Camera-type eye (tissue), 1 donor: ENCODE results near the gene PGM2. TPM values are rescaled to one million over a fixed set of nuclear protein-coding genes. Genes with fewer than 3 reads are reported as not detected.

Experiments used
- total RNA-seq: library from RNA; depleted of rRNA; stranded (reverse); fragments of >200 nt; gene quantifications from one replicate; pipeline ENCODE4 v1.2.3, GENCODE V29; 2014

Gene PGM2
- 26.7 TPM for total RNA-seq

DNA sequence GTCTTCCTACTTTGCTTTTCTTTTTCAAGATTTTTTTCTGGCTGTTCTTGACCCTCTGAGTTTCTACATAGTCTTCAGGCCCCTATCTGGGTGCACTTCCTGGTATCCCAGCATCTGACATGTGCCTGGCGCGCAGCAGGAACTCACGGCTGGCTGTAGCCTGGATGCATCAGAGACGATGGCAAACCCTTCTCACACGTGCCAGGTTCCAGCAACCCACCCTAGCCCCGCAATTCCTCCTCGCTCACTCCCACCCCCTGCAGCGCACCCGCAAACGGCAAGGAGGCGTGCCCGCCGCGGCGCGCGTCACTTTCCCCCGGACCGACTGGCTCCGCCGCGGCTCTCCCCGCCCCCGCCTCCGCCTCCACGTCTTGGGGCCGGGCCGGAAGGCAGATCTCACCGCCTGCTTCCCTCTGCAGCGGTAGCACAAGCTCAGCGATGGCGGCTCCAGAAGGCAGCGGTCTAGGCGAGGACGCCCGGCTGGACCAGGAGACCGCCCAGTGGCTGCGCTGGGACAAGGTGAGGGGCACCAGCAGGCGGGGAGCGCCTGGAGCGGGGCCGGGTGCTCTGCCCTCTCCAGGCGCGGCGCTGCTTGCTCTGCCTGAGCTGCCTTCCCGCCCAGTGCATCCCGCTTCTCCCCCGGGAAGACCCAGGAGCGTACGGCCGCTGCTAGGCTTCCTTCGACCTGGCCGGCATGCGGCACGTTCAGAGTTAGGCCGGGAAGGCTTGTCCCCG, at the start of gene PGM2:
Gene PGM2 (plus strand): TSS at position 392 of the 735 bp plus-strand sequence. CDS start 47 bp downstream, at position 439.

DNA sequence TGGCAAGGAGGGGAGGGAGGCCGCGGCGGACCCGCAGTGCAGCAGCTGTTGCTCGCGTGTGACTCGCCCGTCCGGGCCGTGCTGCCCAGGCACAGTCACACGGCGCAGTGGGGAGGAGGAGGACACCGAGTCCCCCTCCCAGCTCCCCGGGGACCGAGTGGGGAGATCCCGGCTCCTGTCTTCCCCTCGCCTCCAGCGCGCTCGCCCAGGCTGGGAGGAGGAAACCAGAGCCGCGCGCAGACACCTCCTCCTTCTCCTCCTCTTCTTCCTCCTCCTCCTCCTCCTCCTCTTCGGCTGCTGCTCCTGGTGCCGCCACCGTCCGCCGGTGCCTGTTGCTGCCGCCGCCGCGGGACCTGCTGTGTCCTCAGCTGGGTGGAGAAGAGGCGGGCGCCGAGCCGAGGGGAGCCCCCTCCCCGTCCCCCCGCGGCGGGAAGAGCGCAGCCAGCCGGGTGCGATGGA, 64.3 kb downstream of the PGM2 start, which contains the start of gene TBC1D1:
Gene TBC1D1 (plus strand): TSS at position 284 of the 459 bp plus-strand sequence. CDS start 11,012 bp downstream, outside the sequence.

Other genes starting within 250 kb of the PGM2 start
- 38.9 TPM for gene RELL1, start 140.3 kb upstream of the PGM2 start, total RNA-seq
- 63.7 TPM for gene TBC1D1, start 64.4 kb downstream of the PGM2 start, total RNA-seq
- 1.5 TPM for gene PTTG2, start 133.7 kb downstream of the PGM2 start, total RNA-seq